HUES6 (cell line): ENCODE data around the gene HSDL2.
"Not testable (repeated sequence)": the region's sequence is repeated elsewhere in the genome, so short reads cannot be mapped to it uniquely, and the experiment has no call there.

ENCODE experiments used
- H3K27ac ChIP-seq: 2 replicates; pipeline ENCODE4 v1.7.0; 2013; ENCODE audit warnings: low read depth, mild to moderate bottlenecking, low read length, inconsistent platforms
- H3K27me3 ChIP-seq: 2 replicates; pipeline ENCODE4 v1.6.1; 2013; ENCODE audit warnings: low read length; ENCODE audit not compliant: control insufficient read depth, insufficient read depth
- H3K36me3 ChIP-seq: 2 replicates; pipeline ENCODE4 v1.6.1; 2013; ENCODE audit warnings: low read length; ENCODE audit not compliant: control insufficient read depth, insufficient read depth
- H3K4me1 ChIP-seq: 2 replicates; pipeline ENCODE4 v1.6.1; 2013; ENCODE audit warnings: low read length; ENCODE audit not compliant: control insufficient read depth, insufficient read depth
- H3K4me3 ChIP-seq: 2 replicates; pipeline ENCODE4 v1.5.1; 2013; ENCODE audit warnings: low read depth, low read length
- H3K9ac ChIP-seq: one replicate; pipeline ENCODE4 v1.6.1; 2013; ENCODE audit warnings: mild to moderate bottlenecking, low read length
- H3K9me3 ChIP-seq: 2 replicates; pipeline ENCODE4 v1.6.1; 2013; ENCODE audit warnings: low read depth, low read length; ENCODE audit not compliant: control insufficient read depth, insufficient read depth

HSDL2 gene

DNA sequence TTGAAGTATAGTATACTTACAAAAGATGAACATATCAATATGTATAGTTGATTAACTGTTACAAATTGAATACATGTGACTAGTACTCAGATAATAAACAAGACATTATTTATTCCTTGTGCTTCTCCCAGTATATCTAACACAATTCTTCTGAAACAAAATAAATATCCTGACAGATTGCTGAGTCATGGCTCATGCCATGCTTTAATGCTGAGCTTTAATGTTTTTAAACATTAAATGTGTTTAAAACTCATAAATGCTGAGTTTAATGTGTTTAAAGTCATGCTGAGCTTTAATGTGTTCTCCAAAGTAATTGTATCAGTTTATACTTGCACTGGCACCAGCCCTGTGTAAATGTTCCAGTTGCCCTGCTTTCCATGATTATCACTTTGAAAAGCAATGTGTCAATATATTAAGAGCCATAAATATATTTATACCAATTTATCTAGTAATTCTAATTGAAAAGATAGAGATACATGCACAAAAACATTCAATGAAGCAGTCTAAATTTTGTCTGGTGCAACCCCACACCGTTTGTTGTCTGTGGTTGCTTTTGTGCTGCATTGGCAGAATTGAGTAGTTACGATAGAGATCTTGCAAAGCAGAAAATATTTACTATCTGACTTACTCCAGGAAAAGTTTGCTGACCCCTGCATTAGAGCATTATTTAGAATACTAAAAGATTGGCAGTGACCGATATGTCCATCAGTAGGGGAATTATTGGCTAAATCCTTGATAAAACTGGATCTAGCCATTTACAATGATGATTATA lies 122.5 kb downstream of the HSDL2 start:
- H3K9ac ChIP-seq, result no peak overlapping the region
- no peak overlapping the region for H3K27ac ChIP-seq
- H3K27me3 ChIP-seq, result no peaks in the 10 kb centered on the region
- H3K9me3 ChIP-seq, result peaks cover 7% of the 10 kb centered on the region; the same call in 1 of the 2 replicates
- H3K4me3 ChIP-seq, result no peak overlapping the region
- peaks cover 4% of the 10 kb centered on the region; the same call in 1 of the 2 replicates for H3K4me1 ChIP-seq
- H3K36me3 ChIP-seq, result peaks cover 5% of the 10 kb centered on the region; the same call in 1 of the 2 replicates

GRCh38 chr9:112503170-112503569 lies 123.3 kb downstream of the HSDL2 start:
- no peak overlapping the region for H3K27ac ChIP-seq
- H3K36me3 ChIP-seq, result peaks cover 5% of the 10 kb centered on the region; the same call in 1 of the 2 replicates
- H3K4me1 ChIP-seq, result 0 out of 2 replicates have a peak, but pooled peaks cover 3% of the 10 kb centered on the region
- no peak overlapping the region for H3K4me3 ChIP-seq
- no peak overlapping the region for H3K9ac ChIP-seq
- no peaks in the 10 kb centered on the region for H3K27me3 ChIP-seq
- peaks cover 7% of the 10 kb centered on the region; the same call in 1 of the 2 replicates for H3K9me3 ChIP-seq

DNA sequence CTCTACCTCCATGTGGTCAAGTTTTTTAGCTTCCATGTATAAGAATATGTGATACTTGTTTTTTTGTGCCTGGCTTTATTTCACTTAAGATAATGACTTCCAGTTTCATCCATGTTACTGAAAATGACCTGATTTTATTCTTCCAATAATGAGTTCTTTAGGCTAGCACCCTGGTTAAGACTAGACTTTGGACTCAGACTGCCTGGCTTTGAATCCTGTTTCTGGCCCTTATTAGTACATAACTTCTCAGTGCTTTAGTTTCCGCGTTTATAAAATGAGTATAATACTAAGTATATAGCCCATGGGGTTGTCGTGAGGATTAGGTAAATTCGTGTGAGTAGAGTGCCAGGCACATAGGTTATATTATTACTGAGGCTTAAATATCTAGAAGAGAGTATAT lies 125.2 kb downstream of the HSDL2 start:
- Histone ChIP-seq H3K4me1 (peaks cover 11% of the 10 kb centered on the region; the same call in 1 of the 2 replicates), H3K27ac (no peak overlapping the region), H3K36me3 (no peaks in the 10 kb centered on the region), H3K9me3 (no peaks in the 10 kb centered on the region), H3K9ac (no peak overlapping the region), H3K27me3 (no peaks in the 10 kb centered on the region), H3K4me3 (no peak overlapping the region)

- Histone ChIP-seq H3K4me3 (no peak overlapping the region), H3K27ac (no peak overlapping the region)
These were observed 125.7 kb downstream of the HSDL2 start for GRCh38 chr9:112505607-112506006.

GRCh38 chr9:112506571-112506970 lies 126.7 kb downstream of the HSDL2 start:
- Histone ChIP-seq H3K9ac (no peak overlapping the region), H3K36me3 (no peaks in the 10 kb centered on the region)

More at GRCh38 chr9:112505607-112506006, 125.7 kb downstream of the HSDL2 start:
- Histone ChIP-seq H3K4me1 (peaks cover 12% of the 10 kb centered on the region; the same call in 1 of the 2 replicates), H3K27me3 (no peaks in the 10 kb centered on the region), H3K9ac (no peak overlapping the region), H3K9me3 (no peaks in the 10 kb centered on the region), H3K36me3 (no peaks in the 10 kb centered on the region)

DNA sequence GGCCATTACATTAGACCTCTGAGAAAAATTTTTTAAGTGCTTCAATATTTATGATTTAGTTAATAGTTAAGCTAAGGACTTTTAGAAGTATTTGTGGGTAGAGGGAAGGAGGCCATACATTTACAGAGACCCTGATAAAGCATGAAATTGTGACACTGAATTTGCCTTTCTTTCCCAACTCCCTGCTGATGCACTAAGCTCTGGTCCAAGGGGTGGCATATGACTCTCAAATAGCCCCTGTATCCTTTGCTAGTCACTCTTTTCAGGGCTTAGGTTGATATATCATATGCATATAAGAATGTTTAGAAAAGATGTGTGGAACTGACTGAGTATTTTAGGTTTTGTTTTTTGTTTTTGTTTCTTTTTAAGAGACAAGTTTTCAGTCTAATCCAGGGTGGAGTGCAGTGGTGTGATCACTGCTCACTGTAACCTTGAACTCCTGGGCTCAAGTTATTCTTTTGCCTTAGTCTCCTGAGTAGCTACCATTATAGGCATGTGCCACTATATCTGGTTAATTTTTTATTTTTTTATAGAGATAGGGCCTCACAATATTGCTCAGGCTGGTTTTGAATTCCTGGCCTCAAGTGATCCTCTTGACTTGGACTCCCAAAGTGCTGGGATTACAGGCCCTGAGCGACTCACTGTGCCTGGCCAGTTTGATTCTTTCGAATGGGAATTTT lies 127.2 kb downstream of the HSDL2 start:
- Histone ChIP-seq H3K27ac (no peak overlapping the region), H3K27me3 (no peaks in the 10 kb centered on the region), H3K9ac (no peak overlapping the region), H3K36me3 (no peaks in the 10 kb centered on the region), H3K4me1 (peaks cover 12% of the 10 kb centered on the region; the same call in 1 of the 2 replicates), H3K4me3 (no peak overlapping the region), H3K9me3 (no peaks in the 10 kb centered on the region)

More at GRCh38 chr9:112506571-112506970, 126.7 kb downstream of the HSDL2 start:
- Histone ChIP-seq H3K9me3 (no peaks in the 10 kb centered on the region), H3K4me3 (no peak overlapping the region), H3K27ac (no peak overlapping the region), H3K4me1 (peaks cover 12% of the 10 kb centered on the region; the same call in 1 of the 2 replicates), H3K27me3 (no peaks in the 10 kb centered on the region)

DNA sequence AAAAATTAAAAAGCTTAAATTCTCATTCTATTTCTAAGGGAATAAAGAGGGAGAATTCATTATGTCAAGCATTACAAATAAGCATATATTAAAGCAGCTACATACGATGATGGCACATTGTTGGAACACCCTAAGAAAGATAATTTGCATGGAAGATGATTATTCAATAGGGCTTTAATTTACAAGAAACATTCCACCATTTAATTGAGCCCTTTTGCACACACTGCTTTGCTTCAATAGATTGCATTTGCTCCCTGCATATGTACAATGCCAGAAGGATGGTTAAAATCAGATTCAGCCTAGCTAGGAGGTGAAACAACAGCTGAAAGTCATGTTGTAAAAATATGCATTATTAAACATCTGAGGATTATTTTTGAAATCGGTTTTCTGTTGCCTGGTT lies 128.5 kb downstream of the HSDL2 start:
- Histone ChIP-seq H3K27ac (no peak overlapping the region), H3K9ac (no peak overlapping the region), H3K4me3 (no peak overlapping the region), H3K27me3 (no peaks in the 10 kb centered on the region), H3K9me3 (no peaks in the 10 kb centered on the region), H3K36me3 (no peaks in the 10 kb centered on the region), H3K4me1 (peaks cover 12% of the 10 kb centered on the region; the same call in 1 of the 2 replicates)

DNA sequence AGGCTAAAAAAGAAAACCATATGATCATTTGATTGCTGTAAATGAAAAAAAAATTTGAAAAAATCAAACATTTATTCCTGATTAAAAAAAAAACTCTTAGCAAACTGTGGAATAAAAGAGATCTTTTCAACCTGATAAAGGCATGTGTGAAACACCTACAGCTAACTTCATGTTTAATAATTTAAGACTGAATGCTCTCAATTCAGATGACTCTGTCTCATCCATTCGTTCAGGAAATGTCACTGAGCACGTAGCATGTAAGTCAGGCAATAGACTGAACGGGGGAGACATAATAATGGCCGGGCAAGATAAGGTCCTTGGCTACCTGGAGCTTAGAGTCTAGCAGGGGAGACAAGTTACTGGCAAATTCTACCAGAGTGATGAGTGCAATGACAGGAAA lies 132.5 kb downstream of the HSDL2 start:
- H3K4me3 ChIP-seq, H3K36me3 ChIP-seq, H3K27ac ChIP-seq, H3K27me3 ChIP-seq, H3K9ac ChIP-seq, H3K9me3 ChIP-seq, H3K4me1 ChIP-seq: not testable (repeated sequence)

GRCh38 chr9:112516769-112517168 lies 136.9 kb downstream of the HSDL2 start:
- no peaks in the 10 kb centered on the region for H3K9me3 ChIP-seq
- no peak overlapping the region for H3K9ac ChIP-seq
- H3K4me1 ChIP-seq, result no peaks in the 10 kb centered on the region
- H3K27ac ChIP-seq, result no peak overlapping the region
- H3K27me3 ChIP-seq, result no peaks in the 10 kb centered on the region
- H3K4me3 ChIP-seq, result no peak overlapping the region
- no peaks in the 10 kb centered on the region for H3K36me3 ChIP-seq

DNA sequence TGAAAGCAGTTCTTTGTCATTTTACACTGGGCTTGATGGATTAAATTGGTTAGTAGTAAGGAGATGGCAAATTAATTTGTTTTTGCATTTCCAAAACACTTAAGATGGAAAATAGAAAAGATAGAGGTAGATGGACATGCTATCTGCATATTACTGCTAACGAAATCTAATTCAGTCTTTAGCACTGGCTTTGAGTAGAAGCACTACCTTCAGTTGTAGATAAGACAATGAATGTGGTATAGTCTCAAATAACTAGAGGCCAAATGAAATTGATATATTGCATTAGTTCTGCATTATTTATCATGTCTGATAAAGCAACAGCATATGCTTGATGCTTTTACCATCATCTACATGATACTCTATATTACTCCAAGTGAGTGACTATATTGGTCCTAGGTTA lies 140.2 kb downstream of the HSDL2 start:
- Histone ChIP-seq H3K4me1 (no peaks in the 10 kb centered on the region), H3K27ac (no peak overlapping the region), H3K9ac (no peak overlapping the region), H3K4me3 (no peak overlapping the region), H3K9me3 (no peaks in the 10 kb centered on the region), H3K36me3 (no peaks in the 10 kb centered on the region), H3K27me3 (no peaks in the 10 kb centered on the region)

DNA sequence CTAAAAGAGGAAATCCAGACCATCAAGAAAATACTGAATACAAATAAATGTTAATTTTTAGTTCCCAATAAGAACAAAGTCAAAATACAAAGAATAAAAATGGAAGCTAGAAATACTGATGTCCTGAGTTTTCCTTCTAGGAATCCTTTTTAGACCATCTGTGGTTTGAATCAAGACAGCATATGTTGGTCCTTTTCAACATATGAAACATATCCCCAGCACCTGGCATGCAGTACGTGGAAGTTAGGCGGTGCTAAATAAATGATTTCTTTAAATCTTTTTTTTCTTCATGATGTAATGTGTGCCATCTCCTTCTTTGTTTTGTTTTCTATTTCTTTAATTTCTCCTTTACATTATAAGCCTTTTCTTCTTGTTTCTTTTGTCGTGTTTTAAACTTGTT lies 140.7 kb downstream of the HSDL2 start:
- no peaks in the 10 kb centered on the region for H3K36me3 ChIP-seq
- H3K4me3 ChIP-seq, result no peak overlapping the region
- no peak overlapping the region for H3K27ac ChIP-seq
- H3K4me1 ChIP-seq, result no peaks in the 10 kb centered on the region
- H3K9ac ChIP-seq, result no peak overlapping the region
- H3K9me3 ChIP-seq, result no peaks in the 10 kb centered on the region
- H3K27me3 ChIP-seq, result no peaks in the 10 kb centered on the region
